Ishikawa (cell line): ENCODE results near the gene CMTR1.

Experiments used
- CEBPB ChIP-seq: IDR thresholded peaks from 2 replicates; pipeline ENCODE4 v1.6.1; 2012
- EGR1 ChIP-seq: IDR thresholded peaks from 2 replicates; pipeline ENCODE4 v1.6.1; 2012
- EP300 ChIP-seq: IDR thresholded peaks from 2 replicates; pipeline ENCODE4 v1.6.1; 2012; ENCODE audit warnings: borderline replicate concordance
- FOXM1 ChIP-seq: IDR thresholded peaks from 2 replicates; pipeline ENCODE4 v1.6.1; 2012; ENCODE audit warnings: low read depth, borderline replicate concordance
- NFIC ChIP-seq: IDR thresholded peaks from 2 replicates; pipeline ENCODE4 v1.6.1; 2012
- RAD21 ChIP-seq: IDR thresholded peaks from 2 replicates; pipeline ENCODE4 v1.6.1; 2012; ENCODE audit warnings: low read depth
- TAF1 ChIP-seq: IDR thresholded peaks from 2 replicates; pipeline ENCODE4 v1.6.1; 2012; ENCODE audit warnings: low read depth, mild to moderate bottlenecking
- TEAD4 ChIP-seq: IDR thresholded peaks from 2 replicates; pipeline ENCODE4 v1.6.1; 2012
- YY1 ChIP-seq: IDR thresholded peaks from 2 replicates; pipeline ENCODE4 v1.6.1; 2012; ENCODE audit warnings: low read depth
- TF ChIP-seq, protein P1 (sequence below): IDR thresholded peaks from 2 replicates; pipeline ENCODE4 v1.6.1; 2012
- TF ChIP-seq, protein P2 (sequence below): IDR thresholded peaks from 2 replicates; pipeline ENCODE4 v1.6.1; 2012; ENCODE audit warnings: low read depth, mild to moderate bottlenecking

DNA sequence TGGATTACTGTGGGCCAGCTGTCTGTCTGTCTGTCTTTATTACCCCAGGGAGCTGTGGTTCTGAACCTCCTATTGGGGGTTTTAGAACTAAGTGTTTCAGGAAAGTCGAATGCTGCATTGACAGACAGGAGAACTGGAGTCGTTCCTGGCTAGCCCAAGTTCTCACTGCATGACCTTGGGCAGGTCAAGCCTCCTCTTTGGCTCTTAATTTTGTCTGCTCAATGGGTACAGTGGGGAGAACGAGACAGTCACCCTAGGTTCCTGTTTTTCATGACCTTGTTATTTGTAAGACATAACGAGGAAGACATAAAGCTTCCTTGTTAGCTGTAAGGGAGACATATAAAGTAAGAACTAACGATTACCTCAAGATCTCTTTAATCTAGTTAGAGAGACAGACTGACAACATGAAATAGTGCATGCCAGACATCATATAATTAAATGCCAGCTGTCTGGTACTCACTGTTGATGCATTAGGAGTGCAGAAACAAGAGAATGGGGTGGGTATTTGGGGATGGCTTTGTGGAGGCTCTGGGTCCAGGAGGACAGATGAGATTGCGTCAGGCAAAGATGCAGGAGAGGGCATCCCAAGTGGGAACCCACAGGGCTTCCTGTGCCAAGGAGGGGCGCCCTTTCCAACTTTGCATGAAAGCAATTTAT is 70.4 kb downstream of the CMTR1 start:
- no peak for TF ChIP-seq YY1
- no peak for TF ChIP-seq TAF1
- no peak for TF ChIP-seq TEAD4
- no peak for TF ChIP-seq NFIC
- no peak for TF ChIP-seq FOXM1
- no peak for TF ChIP-seq EGR1
- TF ChIP-seq CEBPB: no peak
- TF ChIP-seq EP300: no peak
- TF ChIP-seq, protein P1, sequence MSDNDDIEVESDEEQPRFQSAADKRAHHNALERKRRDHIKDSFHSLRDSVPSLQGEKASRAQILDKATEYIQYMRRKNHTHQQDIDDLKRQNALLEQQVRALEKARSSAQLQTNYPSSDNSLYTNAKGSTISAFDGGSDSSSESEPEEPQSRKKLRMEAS: no peak
- TF ChIP-seq RAD21: no peak
- TF ChIP-seq, protein P2, sequence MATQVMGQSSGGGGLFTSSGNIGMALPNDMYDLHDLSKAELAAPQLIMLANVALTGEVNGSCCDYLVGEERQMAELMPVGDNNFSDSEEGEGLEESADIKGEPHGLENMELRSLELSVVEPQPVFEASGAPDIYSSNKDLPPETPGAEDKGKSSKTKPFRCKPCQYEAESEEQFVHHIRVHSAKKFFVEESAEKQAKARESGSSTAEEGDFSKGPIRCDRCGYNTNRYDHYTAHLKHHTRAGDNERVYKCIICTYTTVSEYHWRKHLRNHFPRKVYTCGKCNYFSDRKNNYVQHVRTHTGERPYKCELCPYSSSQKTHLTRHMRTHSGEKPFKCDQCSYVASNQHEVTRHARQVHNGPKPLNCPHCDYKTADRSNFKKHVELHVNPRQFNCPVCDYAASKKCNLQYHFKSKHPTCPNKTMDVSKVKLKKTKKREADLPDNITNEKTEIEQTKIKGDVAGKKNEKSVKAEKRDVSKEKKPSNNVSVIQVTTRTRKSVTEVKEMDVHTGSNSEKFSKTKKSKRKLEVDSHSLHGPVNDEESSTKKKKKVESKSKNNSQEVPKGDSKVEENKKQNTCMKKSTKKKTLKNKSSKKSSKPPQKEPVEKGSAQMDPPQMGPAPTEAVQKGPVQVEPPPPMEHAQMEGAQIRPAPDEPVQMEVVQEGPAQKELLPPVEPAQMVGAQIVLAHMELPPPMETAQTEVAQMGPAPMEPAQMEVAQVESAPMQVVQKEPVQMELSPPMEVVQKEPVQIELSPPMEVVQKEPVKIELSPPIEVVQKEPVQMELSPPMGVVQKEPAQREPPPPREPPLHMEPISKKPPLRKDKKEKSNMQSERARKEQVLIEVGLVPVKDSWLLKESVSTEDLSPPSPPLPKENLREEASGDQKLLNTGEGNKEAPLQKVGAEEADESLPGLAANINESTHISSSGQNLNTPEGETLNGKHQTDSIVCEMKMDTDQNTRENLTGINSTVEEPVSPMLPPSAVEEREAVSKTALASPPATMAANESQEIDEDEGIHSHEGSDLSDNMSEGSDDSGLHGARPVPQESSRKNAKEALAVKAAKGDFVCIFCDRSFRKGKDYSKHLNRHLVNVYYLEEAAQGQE: no peak
